Measurements from ENCODE around the gene UNC80. TPM values are rescaled to one million over a fixed set of nuclear protein-coding genes. Genes with fewer than 3 reads are reported as not detected.

The UNC80 gene
- total RNA-seq, 1 experiment from 2014 or later = 1.8 TPM

DNA sequence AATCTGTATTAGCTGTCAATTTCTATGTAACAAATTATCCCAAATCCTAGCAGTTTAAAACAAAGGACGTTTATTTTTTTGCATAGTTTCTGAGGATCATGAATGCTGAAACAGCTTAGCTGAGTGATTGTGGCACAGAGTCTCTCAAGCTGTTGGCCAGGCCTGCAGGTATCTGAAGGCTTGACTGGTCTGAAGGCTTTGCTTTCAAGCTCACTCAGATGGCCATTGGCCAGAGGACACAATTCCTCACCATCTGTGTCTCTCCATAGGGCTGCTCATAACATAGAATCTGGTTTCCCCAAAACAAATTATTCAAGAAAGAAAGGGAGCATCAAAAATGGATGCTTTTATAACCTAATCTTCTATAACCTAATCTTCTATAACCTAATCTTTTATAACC, 33.7 kb downstream of the UNC80 start:
- CTCF ChIA-PET = no interaction called here
- no peaks in the 10 kb centered on the region for H3K36me3 ChIP-seq (ENCODE audit: insufficient read depth, low read length, poor library complexity, severe bottlenecking)
- no peak overlapping the region for H3K27ac ChIP-seq (ENCODE audit: low read depth, low read length, poor library complexity, severe bottlenecking)
- H3K27me3 ChIP-seq (replicated peaks; ENCODE audit: insufficient read depth, low read depth, low read length, poor library complexity) = no peaks in the 10 kb centered on the region
- no peak overlapping the region for H3K4me3 ChIP-seq (ENCODE audit: low read depth, low read length, poor library complexity, severe bottlenecking)
- POLR2A ChIA-PET (ENCODE audit: low non-redundant PET) = no interaction called here
- TF ChIP-seq, protein P1, sequence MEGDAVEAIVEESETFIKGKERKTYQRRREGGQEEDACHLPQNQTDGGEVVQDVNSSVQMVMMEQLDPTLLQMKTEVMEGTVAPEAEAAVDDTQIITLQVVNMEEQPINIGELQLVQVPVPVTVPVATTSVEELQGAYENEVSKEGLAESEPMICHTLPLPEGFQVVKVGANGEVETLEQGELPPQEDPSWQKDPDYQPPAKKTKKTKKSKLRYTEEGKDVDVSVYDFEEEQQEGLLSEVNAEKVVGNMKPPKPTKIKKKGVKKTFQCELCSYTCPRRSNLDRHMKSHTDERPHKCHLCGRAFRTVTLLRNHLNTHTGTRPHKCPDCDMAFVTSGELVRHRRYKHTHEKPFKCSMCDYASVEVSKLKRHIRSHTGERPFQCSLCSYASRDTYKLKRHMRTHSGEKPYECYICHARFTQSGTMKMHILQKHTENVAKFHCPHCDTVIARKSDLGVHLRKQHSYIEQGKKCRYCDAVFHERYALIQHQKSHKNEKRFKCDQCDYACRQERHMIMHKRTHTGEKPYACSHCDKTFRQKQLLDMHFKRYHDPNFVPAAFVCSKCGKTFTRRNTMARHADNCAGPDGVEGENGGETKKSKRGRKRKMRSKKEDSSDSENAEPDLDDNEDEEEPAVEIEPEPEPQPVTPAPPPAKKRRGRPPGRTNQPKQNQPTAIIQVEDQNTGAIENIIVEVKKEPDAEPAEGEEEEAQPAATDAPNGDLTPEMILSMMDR (conservative IDR thresholded peaks at IDR 0.05; ENCODE audit: low read depth, low read length) = no peak
- no peak for TF ChIP-seq EZH2 (IDR thresholded peaks at IDR 0.05; ENCODE audit: borderline replicate concordance, low read depth, low read length, poor library complexity, severe bottlenecking)
- H3K9me3 ChIP-seq (ENCODE audit: low read depth, low read length, poor library complexity, severe bottlenecking) = peaks cover 2% of the 10 kb centered on the region
- intact Hi-C loops (cut with micrococcal nuclease; ENCODE audit: unreplicated experiment) = no loop called here
- no peak for DNase-seq (ENCODE audit: low spot score)
- BruUV-seq (replicated peaks) = no TSS peak
- H3K4me1 ChIP-seq (ENCODE audit: insufficient read depth, low read length, poor library complexity, severe bottlenecking) = peaks cover 8% of the 10 kb centered on the region

DNA sequence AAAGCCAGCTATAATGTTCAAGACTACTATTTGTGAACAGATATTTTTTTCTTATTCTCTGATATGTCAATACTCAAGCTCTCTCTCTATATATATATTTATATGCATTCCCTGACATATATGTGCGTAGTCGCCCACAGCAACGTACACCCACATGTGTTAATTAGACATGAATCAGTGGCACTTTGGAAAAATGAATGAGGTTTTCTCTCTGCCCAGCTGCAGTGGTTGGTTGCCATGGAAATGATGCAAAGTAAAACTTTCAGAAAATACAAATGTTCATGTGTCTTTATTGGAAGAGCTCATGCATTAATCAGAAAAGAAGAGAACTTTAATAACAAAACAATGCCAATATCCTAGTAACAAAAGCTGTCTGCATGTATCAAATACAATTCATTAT, 34.7 kb downstream of the UNC80 start:
- intact Hi-C loops (cut with micrococcal nuclease; ENCODE audit: unreplicated experiment) = no loop called here
- Histone ChIP-seq H3K4me1 (ENCODE audit: insufficient read depth, low read length, poor library complexity, severe bottlenecking) (peaks cover 16% of the 10 kb centered on the region), H3K27ac (ENCODE audit: low read depth, low read length, poor library complexity, severe bottlenecking) (no peak overlapping the region), H3K36me3 (ENCODE audit: insufficient read depth, low read length, poor library complexity, severe bottlenecking) (no peaks in the 10 kb centered on the region), H3K27me3 (replicated peaks; ENCODE audit: insufficient read depth, low read depth, low read length, poor library complexity) (no peaks in the 10 kb centered on the region), H3K9me3 (ENCODE audit: low read depth, low read length, poor library complexity, severe bottlenecking) (no peaks in the 10 kb centered on the region), H3K4me3 (ENCODE audit: low read depth, low read length, poor library complexity, severe bottlenecking) (no peak overlapping the region)
- POLR2A ChIA-PET (ENCODE audit: low non-redundant PET) = no interaction called here
- no peak for DNase-seq (ENCODE audit: low spot score)
- CTCF ChIA-PET = interaction anchor here (0.7 kb wide), 1 partner anchor 155 kb away, joined by 3 read pairs; no protein-coding TSS in a partner anchor
- BruUV-seq (replicated peaks) = no TSS peak
- TF ChIP-seq, protein P1 (conservative IDR thresholded peaks at IDR 0.05; ENCODE audit: low read depth, low read length) = no peak
- TF ChIP-seq EZH2 (IDR thresholded peaks at IDR 0.05; ENCODE audit: borderline replicate concordance, low read depth, low read length, poor library complexity, severe bottlenecking) = no peak

DNA sequence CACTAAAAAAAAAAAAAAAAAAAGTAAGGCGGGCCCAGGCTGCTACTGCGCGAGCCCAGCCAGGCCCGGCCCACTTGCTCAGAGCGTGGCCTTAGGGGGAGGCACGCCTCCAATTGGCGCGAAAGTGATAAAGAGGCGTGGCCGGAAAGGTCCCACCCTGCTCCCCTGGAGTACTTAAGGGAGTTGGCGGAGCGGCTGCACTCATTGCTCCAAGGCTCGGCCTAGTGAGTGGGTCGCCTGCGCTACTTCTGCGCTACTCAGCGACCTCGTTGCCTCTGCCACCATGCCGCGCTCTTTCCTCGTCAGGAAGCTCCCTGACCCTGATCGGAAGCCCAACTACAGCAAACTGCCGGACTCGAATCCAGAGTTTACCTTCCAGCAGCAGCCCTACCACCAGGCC, 36.9 kb downstream of the UNC80 start:
- no TSS peak for BruUV-seq (replicated peaks)
- intact Hi-C loops (cut with micrococcal nuclease; ENCODE audit: unreplicated experiment) = no loop called here
- Histone ChIP-seq H3K27ac (ENCODE audit: low read depth, low read length, poor library complexity, severe bottlenecking) (no peak overlapping the region), H3K27me3 (replicated peaks; ENCODE audit: insufficient read depth, low read depth, low read length, poor library complexity) (no peaks in the 10 kb centered on the region), H3K36me3 (ENCODE audit: insufficient read depth, low read length, poor library complexity, severe bottlenecking) (no peaks in the 10 kb centered on the region), H3K4me3 (ENCODE audit: low read depth, low read length, poor library complexity, severe bottlenecking) (no peak overlapping the region), H3K4me1 (ENCODE audit: insufficient read depth, low read length, poor library complexity, severe bottlenecking) (peaks cover 16% of the 10 kb centered on the region), H3K9me3 (ENCODE audit: low read depth, low read length, poor library complexity, severe bottlenecking) (no peaks in the 10 kb centered on the region)
- POLR2A ChIA-PET (ENCODE audit: low non-redundant PET) = no interaction called here
- TF ChIP-seq EZH2 (IDR thresholded peaks at IDR 0.05; ENCODE audit: borderline replicate concordance, low read depth, low read length, poor library complexity, severe bottlenecking) = no peak
- TF ChIP-seq, protein P1 (conservative IDR thresholded peaks at IDR 0.05; ENCODE audit: low read depth, low read length) = no peak
- CTCF ChIA-PET = no interaction called here
- no peak for DNase-seq (ENCODE audit: low spot score)
